HG03045 (cell line): ENCODE data around the gene EXOC6B.

Experiments
- ATAC-seq: cut with Tn5 transposase; IDR thresholded peaks from one replicate; pipeline ENCODE4 v1.9.1; 2021; ENCODE audit warnings: mild to moderate bottlenecking, moderate library complexity; ENCODE audit not compliant: unreplicated experiment

The EXOC6B gene

GRCh38 chr2:72236445-72237067 is 589.3 kb downstream of the EXOC6B start:
- no peak for ATAC-seq

- no peak for ATAC-seq
Observed at GRCh38 chr2:72235497-72236415, 590.1 kb downstream of the EXOC6B start.

GRCh38 chr2:72233211-72233610 is 592.6 kb downstream of the EXOC6B start:
- no peak for ATAC-seq

- ATAC-seq = no peak
Observed at GRCh38 chr2:72222829-72223564, 602.8 kb downstream of the EXOC6B start.

- ATAC-seq = no peak
Observed at GRCh38 chr2:72220170-72220569, 605.7 kb downstream of the EXOC6B start.

- ATAC-seq = no peak
Observed at GRCh38 chr2:72214429-72215143, 611.2 kb downstream of the EXOC6B start.

GRCh38 chr2:72212486-72212855 is 613.4 kb downstream of the EXOC6B start:
- no peak for ATAC-seq

- ATAC-seq = no peak
Observed at GRCh38 chr2:72211777-72212485, 613.9 kb downstream of the EXOC6B start.

GRCh38 chr2:72211350-72211749 is 614.5 kb downstream of the EXOC6B start:
- no peak for ATAC-seq

- ATAC-seq = no peak
Observed at GRCh38 chr2:72210470-72210869, 615.4 kb downstream of the EXOC6B start.

- ATAC-seq = no peak
Observed at GRCh38 chr2:72208225-72208624, 617.6 kb downstream of the EXOC6B start.

GRCh38 chr2:72207334-72207733 is 618.5 kb downstream of the EXOC6B start:
- no peak for ATAC-seq

- no peak for ATAC-seq
Observed at GRCh38 chr2:72205504-72205881, 620.3 kb downstream of the EXOC6B start.

GRCh38 chr2:72204786-72205503 is 620.9 kb downstream of the EXOC6B start:
- no peak for ATAC-seq

GRCh38 chr2:72204156-72204785 is 621.6 kb downstream of the EXOC6B start:
- ATAC-seq = no peak

GRCh38 chr2:72198532-72199241 is 627.1 kb downstream of the EXOC6B start:
- ATAC-seq = no peak

- ATAC-seq = no peak
Observed at GRCh38 chr2:72193723-72194122, 632.1 kb downstream of the EXOC6B start.

GRCh38 chr2:72191441-72191840 is 634.4 kb downstream of the EXOC6B start:
- ATAC-seq = no peak

GRCh38 chr2:72185206-72185605 is 640.6 kb downstream of the EXOC6B start:
- ATAC-seq = no peak
